BJ (cell line): ENCODE results near the gene BEAN1. TPM values are rescaled to one million over a fixed set of nuclear protein-coding genes. Genes with fewer than 3 reads are reported as not detected.

Experiments used
- CTCF ChIA-PET: fragments of 350-600 bp; formaldehyde crosslinking; extraction: SDS; loops from one replicate; lab custom pipeline; 2021; ENCODE audit warnings: antibody characterized with exemption, inconsistent platforms; lab: Yijun Ruan, JAX
- POLR2A ChIA-PET: fragments of 300-600 bp; sonication (Branson Sonifier 250); formaldehyde crosslinking; extraction: SDS; loops from one replicate; lab custom pipeline; 2021; ENCODE audit warnings: antibody characterized with exemption; lab: Charles Lee
- DNase-seq: peaks from one replicate; pipeline ENCODE4 v3.0.0-alpha.2; 2011; ENCODE audit warnings: low read depth
- H3K27me3 ChIP-seq: 2 replicates; pipeline ENCODE4 v1.6.0; 2011; ENCODE audit warnings: low read length; ENCODE audit not compliant: control insufficient read depth, insufficient read depth
- H3K36me3 ChIP-seq: 2 replicates; pipeline ENCODE4 v1.5.1; 2011; ENCODE audit warnings: low read length; ENCODE audit not compliant: control insufficient read depth, insufficient read depth
- H3K4me3 ChIP-seq: 2 replicates; pipeline ENCODE4 v1.5.1; 2011; ENCODE audit warnings: low read depth, mild to moderate bottlenecking, control low read depth, low read length
- CTCF ChIP-seq: IDR thresholded peaks from 2 replicates; pipeline ENCODE4 v1.5.1; 2011; ENCODE audit warnings: low read depth, mild to moderate bottlenecking, control low read depth, inconsistent platforms, low read length, moderate library complexity; ENCODE audit not compliant: insufficient read depth
- polyA plus RNA-seq: library from polyadenylated mRNA; depleted of rRNA; stranded (reverse); fragments of >200 nt; gene quantifications from 2 replicates; pipeline ENCODE4 v1.2.3, GENCODE V29; 2011

Gene BEAN1
- polyA plus RNA-seq, 1 experiment = not detected

DNA sequence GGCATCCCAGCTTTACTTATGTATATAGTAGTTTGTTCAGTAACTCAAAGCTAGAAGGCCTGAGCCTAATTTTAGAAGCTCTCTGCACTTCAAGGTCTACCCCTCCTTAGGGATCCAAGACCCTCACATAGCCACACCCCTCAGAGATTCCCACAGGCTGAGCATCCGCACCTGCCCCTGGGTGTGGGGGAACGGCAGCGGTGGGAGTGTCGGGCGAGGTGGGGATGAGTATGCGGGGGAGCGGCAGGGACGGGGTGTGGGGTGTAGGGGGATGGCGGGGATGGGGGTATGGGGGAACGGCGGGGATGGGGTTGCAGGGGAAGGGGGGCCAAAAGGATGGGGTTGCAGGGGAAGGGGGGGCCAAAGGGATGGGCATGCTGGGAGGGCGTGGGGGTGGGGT, 24.9 kb upstream of the BEAN1 start:
- CTCF ChIA-PET = interaction anchor here (1.0 kb wide), 1 partner anchor 466 kb away, joined by 3 read pairs; no protein-coding TSS in a partner anchor

DNA sequence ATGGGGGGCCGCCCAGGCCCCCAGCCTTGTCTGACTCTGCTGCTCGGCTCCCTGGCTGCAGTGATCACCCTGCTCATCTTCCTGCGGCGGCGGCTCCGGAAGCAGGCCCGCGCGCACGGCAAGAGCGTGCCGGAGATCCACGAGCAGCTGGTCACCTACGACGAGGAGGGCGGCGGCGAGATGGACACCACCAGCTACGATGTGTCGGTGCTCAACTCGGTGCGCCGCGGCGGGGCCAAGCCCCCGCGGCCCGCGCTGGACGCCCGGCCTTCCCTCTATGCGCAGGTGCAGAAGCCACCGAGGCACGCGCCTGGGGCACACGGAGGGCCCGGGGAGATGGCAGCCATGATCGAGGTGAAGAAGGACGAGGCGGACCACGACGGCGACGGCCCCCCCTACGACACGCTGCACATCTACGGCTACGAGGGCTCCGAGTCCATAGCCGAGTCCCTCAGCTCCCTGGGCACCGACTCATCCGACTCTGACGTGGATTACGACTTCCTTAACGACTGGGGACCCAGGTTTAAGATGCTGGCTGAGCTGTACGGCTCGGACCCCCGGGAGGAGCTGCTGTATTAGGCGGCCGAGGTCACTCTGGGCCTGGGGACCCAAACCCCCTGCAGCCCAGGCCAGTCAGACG, 24.4 kb upstream of the BEAN1 start:
- no peak for DNase-seq
- TF ChIP-seq CTCF = no peak
- POLR2A ChIA-PET = no interaction called here
- Histone ChIP-seq H3K4me3 (no peak overlapping the region), H3K36me3 (no peaks in the 10 kb centered on the region), H3K27me3 (peaks cover 14% of the 10 kb centered on the region)
- CTCF ChIA-PET = interaction anchor here (1.0 kb wide), 1 partner anchor 465 kb away, joined by 3 read pairs; no protein-coding TSS in a partner anchor

More for the DNA sequence above, 24.9 kb upstream of the BEAN1 start:
- H3K4me3 ChIP-seq = no peak overlapping the region
- POLR2A ChIA-PET = no interaction called here
- DNase-seq = no peak
- H3K27me3 ChIP-seq = peaks cover 14% of the 10 kb centered on the region
- H3K36me3 ChIP-seq = no peaks in the 10 kb centered on the region
- no peak for TF ChIP-seq CTCF

DNA sequence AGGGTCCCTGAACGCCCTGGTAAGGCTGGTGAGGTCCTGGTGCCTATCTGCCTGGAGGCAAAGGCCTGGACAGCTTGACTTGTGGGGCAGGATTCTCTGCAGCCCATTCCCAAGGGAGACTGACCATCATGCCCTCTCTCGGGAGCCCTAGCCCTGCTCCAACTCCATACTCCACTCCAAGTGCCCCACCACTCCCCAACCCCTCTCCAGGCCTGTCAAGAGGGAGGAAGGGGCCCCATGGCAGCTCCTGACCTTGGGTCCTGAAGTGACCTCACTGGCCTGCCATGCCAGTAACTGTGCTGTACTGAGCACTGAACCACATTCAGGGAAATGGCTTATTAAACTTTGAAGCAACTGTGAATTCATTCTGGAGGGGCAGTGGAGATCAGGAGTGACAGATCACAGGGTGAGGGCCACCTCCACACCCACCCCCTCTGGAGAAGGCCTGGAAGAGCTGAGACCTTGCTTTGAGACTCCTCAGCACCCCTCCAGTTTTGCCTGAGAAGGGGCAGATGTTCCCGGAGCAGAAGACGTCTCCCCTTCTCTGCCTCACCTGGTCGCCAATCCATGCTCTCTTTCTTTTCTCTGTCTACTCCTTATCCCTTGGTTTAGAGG, 23.5 kb upstream of the BEAN1 start:
- Histone ChIP-seq H3K36me3 (no peaks in the 10 kb centered on the region), H3K27me3 (peaks cover 14% of the 10 kb centered on the region), H3K4me3 (no peak overlapping the region)
- TF ChIP-seq CTCF = no peak
- ChIA-PET CTCF (interaction anchor here (1.4 to 3.9 kb wide), 6 partner anchors 10 to 469 kb away, joined by 3 to 29 read pairs (median 8); no protein-coding TSS in a partner anchor), POLR2A (no interaction called here)
- no peak for DNase-seq

DNA sequence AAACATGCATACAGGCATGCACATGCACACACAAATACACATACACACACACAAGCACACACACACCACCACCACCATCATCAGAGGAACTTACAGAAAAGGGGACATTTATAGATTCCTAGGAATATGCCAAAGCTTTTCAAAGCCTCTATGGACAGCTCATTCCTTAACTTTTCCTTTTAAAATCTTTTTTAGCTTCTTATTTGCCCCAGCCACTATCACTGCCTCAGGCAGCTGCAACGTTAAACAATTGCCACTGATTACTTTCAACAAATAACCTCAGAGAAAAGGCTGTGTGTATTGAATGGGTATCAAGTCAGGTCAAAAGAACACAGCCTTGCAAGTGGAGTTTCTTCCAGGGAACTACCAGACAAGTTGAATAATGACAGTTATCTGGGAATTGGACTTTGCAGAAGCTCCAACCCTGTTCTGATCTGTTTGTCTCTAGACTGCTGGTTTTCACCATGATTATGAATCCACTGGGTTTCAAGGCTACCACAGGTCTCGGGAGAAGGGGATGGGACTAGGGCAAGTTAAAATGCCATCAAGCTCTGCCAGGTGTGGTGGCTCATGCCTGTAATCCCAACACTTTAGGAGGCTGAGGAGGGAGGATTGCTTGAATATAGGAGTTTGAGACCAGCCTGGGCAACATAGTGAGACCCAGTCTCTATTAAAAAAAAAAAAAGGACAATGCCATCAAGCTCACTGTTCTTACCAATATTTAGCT, 21.9 kb upstream of the BEAN1 start:
- H3K27me3 ChIP-seq = peaks cover 13% of the 10 kb centered on the region
- DNase-seq = no peak
- TF ChIP-seq CTCF = no peak
- H3K36me3 ChIP-seq = no peaks in the 10 kb centered on the region
- H3K4me3 ChIP-seq = no peak overlapping the region
- CTCF ChIA-PET = interaction anchor here (0.6 to 3.9 kb wide), 27 partner anchors 10 to 810 kb away, joined by 3 to 29 read pairs (median 7); partner anchors contain the start of genes CMTM3 and NAE1
- POLR2A ChIA-PET = no interaction called here
